Panc1 (cell line): ENCODE results near the gene CHRNA1.

Source experiments
- TF ChIP-seq, protein P1 (sequence below), 2 experiments: IDR thresholded peaks; 2 replicates each; pipeline ENCODE4 v1.6.1; 2011 to 2012; ENCODE audit warnings: low read depth in 2 of 2, control low read depth in 1 of 2, low read length in 1 of 2, mild to moderate bottlenecking in 1 of 2, moderate library complexity in 1 of 2; ENCODE audit not compliant: insufficient read depth in 1 of 2
- TF ChIP-seq, protein P2 (sequence below): fragments of 450-650 bp; IDR thresholded peaks from 2 replicates; pipeline ENCODE4 v1.5.1; 2017; ENCODE audit warnings: mild to moderate bottlenecking

DNA sequence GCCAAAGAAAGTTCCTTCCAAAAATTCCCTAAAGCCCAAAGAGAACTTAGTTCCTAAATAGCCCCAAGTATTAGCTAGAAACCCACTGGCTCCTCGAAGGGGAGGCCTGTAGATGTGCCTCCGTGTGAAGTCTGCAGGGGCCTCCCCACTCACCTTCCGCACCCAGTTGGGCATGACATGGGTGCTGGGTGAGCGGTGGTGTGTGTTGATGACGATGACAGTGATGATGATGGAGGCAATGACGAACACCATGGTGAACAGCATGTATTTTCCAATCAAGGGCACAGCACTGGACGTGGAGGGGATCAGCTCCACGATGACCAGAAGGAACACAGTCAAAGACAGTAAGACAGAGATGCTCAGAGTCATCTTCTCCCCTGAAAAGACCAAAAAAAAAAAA, 14.5 kb downstream of the CHRNA1 start:
- TF ChIP-seq, protein P1, sequence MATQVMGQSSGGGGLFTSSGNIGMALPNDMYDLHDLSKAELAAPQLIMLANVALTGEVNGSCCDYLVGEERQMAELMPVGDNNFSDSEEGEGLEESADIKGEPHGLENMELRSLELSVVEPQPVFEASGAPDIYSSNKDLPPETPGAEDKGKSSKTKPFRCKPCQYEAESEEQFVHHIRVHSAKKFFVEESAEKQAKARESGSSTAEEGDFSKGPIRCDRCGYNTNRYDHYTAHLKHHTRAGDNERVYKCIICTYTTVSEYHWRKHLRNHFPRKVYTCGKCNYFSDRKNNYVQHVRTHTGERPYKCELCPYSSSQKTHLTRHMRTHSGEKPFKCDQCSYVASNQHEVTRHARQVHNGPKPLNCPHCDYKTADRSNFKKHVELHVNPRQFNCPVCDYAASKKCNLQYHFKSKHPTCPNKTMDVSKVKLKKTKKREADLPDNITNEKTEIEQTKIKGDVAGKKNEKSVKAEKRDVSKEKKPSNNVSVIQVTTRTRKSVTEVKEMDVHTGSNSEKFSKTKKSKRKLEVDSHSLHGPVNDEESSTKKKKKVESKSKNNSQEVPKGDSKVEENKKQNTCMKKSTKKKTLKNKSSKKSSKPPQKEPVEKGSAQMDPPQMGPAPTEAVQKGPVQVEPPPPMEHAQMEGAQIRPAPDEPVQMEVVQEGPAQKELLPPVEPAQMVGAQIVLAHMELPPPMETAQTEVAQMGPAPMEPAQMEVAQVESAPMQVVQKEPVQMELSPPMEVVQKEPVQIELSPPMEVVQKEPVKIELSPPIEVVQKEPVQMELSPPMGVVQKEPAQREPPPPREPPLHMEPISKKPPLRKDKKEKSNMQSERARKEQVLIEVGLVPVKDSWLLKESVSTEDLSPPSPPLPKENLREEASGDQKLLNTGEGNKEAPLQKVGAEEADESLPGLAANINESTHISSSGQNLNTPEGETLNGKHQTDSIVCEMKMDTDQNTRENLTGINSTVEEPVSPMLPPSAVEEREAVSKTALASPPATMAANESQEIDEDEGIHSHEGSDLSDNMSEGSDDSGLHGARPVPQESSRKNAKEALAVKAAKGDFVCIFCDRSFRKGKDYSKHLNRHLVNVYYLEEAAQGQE (IDR thresholded peaks at IDR 0.05; ENCODE audit: insufficient read depth in 1 of 2, low read depth in 2 of 2, low read length in 1 of 2), result no peak
- TF ChIP-seq, protein P2, sequence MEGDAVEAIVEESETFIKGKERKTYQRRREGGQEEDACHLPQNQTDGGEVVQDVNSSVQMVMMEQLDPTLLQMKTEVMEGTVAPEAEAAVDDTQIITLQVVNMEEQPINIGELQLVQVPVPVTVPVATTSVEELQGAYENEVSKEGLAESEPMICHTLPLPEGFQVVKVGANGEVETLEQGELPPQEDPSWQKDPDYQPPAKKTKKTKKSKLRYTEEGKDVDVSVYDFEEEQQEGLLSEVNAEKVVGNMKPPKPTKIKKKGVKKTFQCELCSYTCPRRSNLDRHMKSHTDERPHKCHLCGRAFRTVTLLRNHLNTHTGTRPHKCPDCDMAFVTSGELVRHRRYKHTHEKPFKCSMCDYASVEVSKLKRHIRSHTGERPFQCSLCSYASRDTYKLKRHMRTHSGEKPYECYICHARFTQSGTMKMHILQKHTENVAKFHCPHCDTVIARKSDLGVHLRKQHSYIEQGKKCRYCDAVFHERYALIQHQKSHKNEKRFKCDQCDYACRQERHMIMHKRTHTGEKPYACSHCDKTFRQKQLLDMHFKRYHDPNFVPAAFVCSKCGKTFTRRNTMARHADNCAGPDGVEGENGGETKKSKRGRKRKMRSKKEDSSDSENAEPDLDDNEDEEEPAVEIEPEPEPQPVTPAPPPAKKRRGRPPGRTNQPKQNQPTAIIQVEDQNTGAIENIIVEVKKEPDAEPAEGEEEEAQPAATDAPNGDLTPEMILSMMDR, result no peak
